Left lung (tissue), 10 donors: ENCODE results near the gene NCK2. TPM values are rescaled to one million over a fixed set of nuclear protein-coding genes. Genes with fewer than 3 reads are reported as not detected.

Experiments
- ATAC-seq: fragments of 200-7000 bp; cut with Tn5 transposase; one replicate; pipeline ENCODE4 v1.9.1; 2020; ENCODE audit warnings: moderate library complexity
- DNase-seq, 4 donors: peaks; one replicate each; pipeline ENCODE4 v3.0.0-alpha.2; 2013 to 2020
- H3K27ac ChIP-seq, 2 donors: fragments of 200-600 bp; sonication (generic) in 1 of 2; one replicate each; pipeline versions ENCODE4 v1.5.0 to v1.8.0; 2020 to 2021
- H3K27me3 ChIP-seq, 2 donors: fragments of 200-600 bp; sonication (generic) in 1 of 2; one replicate each; pipeline versions ENCODE4 v1.5.0 to v1.8.0; 2020 to 2021
- H3K36me3 ChIP-seq, 2 donors: fragments of 200-600 bp; sonication (generic) in 1 of 2; one replicate each; pipeline versions ENCODE4 v1.5.0 to v1.8.0; 2020 to 2021
- H3K4me1 ChIP-seq, 2 donors: fragments of 200-600 bp; one replicate each; pipeline ENCODE4 v1.8.0; 2021
- H3K4me3 ChIP-seq, 2 donors: fragments of 200-600 bp; sonication (generic) in 1 of 2; one replicate each; pipeline versions ENCODE4 v1.5.0 to v1.8.0; 2020 to 2021; ENCODE audit warnings: mild to moderate bottlenecking in 1 of 2
- H3K9me3 ChIP-seq, 2 donors: fragments of 200-600 bp; sonication (generic) in 1 of 2; one replicate each; pipeline versions ENCODE4 v1.5.0 to v1.8.0; 2020 to 2021
- CTCF ChIP-seq, 2 donors: fragments of 200-600 bp; sonication (generic) in 1 of 2; IDR thresholded peaks; one replicate each; pipeline versions ENCODE4 v1.5.0 to v1.8.0; 2021; ENCODE audit warnings: antibody characterized with exemption in 2 of 2
- intact Hi-C, 2 donors: fragments of 100-400 bp; cut with DNase I; formaldehyde crosslinking; loops; one replicate each; pipeline versions ENCODE4 v1.11.2 to v1.14.2; 2022
- polyA plus RNA-seq, 6 donors: library from polyadenylated mRNA; unstranded; fragments of 120-200 nt; gene quantifications; one replicate each; pipeline ENCODE4 v1.2.1, GENCODE V29; 2013; ENCODE audit not compliant: insufficient read length in 6 of 6
- total RNA-seq, 2 donors: library from RNA; stranded (reverse); fragmentation: NEBNext Ultra II Directional; extraction: Animal tissue kit (Norgen Biotek cat#: 25700); gene quantifications; one replicate each; pipeline ENCODE4 v1.2.1, GENCODE V29; 2021
- donor health status: DM: no; HTN: yes; CAD: no.
- donor health status: DM: no; HTN: no; CAD: no.

Gene NCK2
- total and polyA plus RNA-seq, 8 donors = 37.6 to 88.5 (median 71.7) TPM

- ATAC-seq = no peak
- H3K27me3 ChIP-seq = no peaks in the 10 kb centered on the region
- TF ChIP-seq CTCF (IDR thresholded peaks at IDR 0.05) = no peak
- intact Hi-C loops = no loop called here
- H3K36me3 ChIP-seq = peaks cover 0 to 13% of the 10 kb centered on the region in 2 donors
- H3K4me3 ChIP-seq = no peak overlapping the region
- no peaks in the 10 kb centered on the region for H3K9me3 ChIP-seq
- H3K4me1 ChIP-seq = no peaks in the 10 kb centered on the region
- no peak for DNase-seq
- no peak overlapping the region for H3K27ac ChIP-seq
Measured at GRCh38 chr2:105858868-105859693, 114.4 kb downstream of the NCK2 start.

DNA sequence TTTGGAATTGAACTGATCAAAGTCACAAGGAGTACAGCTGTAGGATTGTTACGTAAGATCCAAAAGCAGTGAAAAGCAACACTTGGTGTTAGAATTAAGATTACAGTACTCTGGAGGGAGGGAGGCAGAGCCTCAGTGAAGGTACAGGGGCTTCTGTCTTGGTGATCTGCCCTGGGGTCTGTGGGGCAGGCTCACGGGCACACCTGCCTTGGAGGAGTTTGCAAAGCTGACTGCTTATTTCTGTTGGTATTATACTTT, 114.9 kb downstream of the NCK2 start:
- H3K4me1 ChIP-seq = no peaks in the 10 kb centered on the region
- no peak for TF ChIP-seq CTCF (IDR thresholded peaks at IDR 0.05)
- intact Hi-C loops = no loop called here
- H3K9me3 ChIP-seq = no peaks in the 10 kb centered on the region
- H3K27ac ChIP-seq = no peak overlapping the region
- H3K27me3 ChIP-seq = no peaks in the 10 kb centered on the region
- no peak overlapping the region for H3K4me3 ChIP-seq
- DNase-seq (no peak), ATAC-seq (no peak)
- H3K36me3 ChIP-seq = peaks cover 0 to 13% of the 10 kb centered on the region in 2 donors

GRCh38 chr2:105860567-105860966, 115.9 kb downstream of the NCK2 start:
- Histone ChIP-seq H3K4me1 (no peaks in the 10 kb centered on the region), H3K4me3 (no peak overlapping the region), H3K27me3 (no peaks in the 10 kb centered on the region), H3K36me3 (peaks cover 0 to 5% of the 10 kb centered on the region in 2 donors), H3K9me3 (no peaks in the 10 kb centered on the region), H3K27ac (no peak overlapping the region)
- no peak for TF ChIP-seq CTCF (IDR thresholded peaks at IDR 0.05)
- no peak for DNase-seq
- intact Hi-C loops = no loop called here
- ATAC-seq = no peak

DNA sequence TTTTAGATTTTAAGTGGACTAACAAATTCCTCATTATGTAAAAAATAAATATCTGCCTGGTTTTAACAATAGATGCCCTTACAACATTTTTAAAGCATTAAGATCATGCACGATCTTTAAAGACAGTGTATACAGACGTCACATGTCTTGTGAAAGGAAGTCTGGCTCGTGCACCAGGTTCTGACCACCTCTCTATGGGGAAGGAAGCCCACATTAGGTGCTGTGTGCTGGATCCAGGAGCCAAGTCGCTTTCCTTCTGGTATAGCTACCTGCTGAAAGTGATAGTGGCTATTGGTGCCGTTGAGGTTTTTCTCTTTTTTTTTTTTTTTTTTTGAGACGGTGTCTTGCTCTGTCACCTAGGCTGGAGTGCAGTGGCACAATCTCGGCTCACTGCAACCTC, 116.5 kb downstream of the NCK2 start:
- DNase-seq = no peak
- intact Hi-C loops = no loop called here

GRCh38 chr2:105862843-105863242, 118.1 kb downstream of the NCK2 start:
- no peak for ATAC-seq
- no peak for TF ChIP-seq CTCF (IDR thresholded peaks at IDR 0.05)
- intact Hi-C loops = no loop called here
- Histone ChIP-seq H3K4me3 (no peak overlapping the region), H3K4me1 (peaks cover 4 to 10% of the 10 kb centered on the region in 2 donors), H3K36me3 (no peaks in the 10 kb centered on the region), H3K27ac (no peak overlapping the region), H3K27me3 (no peaks in the 10 kb centered on the region), H3K9me3 (no peaks in the 10 kb centered on the region)
- DNase-seq = no peak

More for the DNA sequence above, 116.5 kb downstream of the NCK2 start:
- ATAC-seq = no peak
- H3K9me3 ChIP-seq = no peaks in the 10 kb centered on the region
- no peaks in the 10 kb centered on the region for H3K27me3 ChIP-seq
- peaks cover 0 to under 1% of the 10 kb centered on the region in 2 donors for H3K4me1 ChIP-seq
- H3K27ac ChIP-seq = no peak overlapping the region
- no peak overlapping the region for H3K4me3 ChIP-seq
- TF ChIP-seq CTCF (IDR thresholded peaks at IDR 0.05) = no peak
- H3K36me3 ChIP-seq = no peaks in the 10 kb centered on the region
